ENCODE results near the gene PDE10A.

GRCh38 chr6:165611294-165611693 is 51.7 kb downstream of the PDE10A start:
- TF ChIP-seq CTCF (IDR thresholded peaks at IDR 0.05), result no peak
- no peak for TF ChIP-seq POLR2A (IDR thresholded peaks at IDR 0.05; ENCODE audit: low read depth)

Measured in esophagus muscularis mucosa (tissue), 3 donors.